Mucosa of descending colon (tissue), 3 donors: ENCODE results near the gene KAT14. TPM values are rescaled to one million over a fixed set of nuclear protein-coding genes. Genes with fewer than 3 reads are reported as not detected.
"Not testable (repeated sequence)": the region's sequence is repeated elsewhere in the genome, so short reads cannot be mapped to it uniquely, and the experiment has no call there.

ENCODE experiments used
- ATAC-seq: fragments of 200-7000 bp; cut with Tn5 transposase; one replicate; pipeline ENCODE4 v1.9.1; 2020; ENCODE audit warnings: mild to moderate bottlenecking, moderate library complexity
- DNase-seq, 3 donors: peaks; one replicate each; pipeline ENCODE4 v3.0.0-alpha.2; 2020
- H3K36me3 ChIP-seq: fragments of 200-600 bp; one replicate; pipeline ENCODE4 v1.8.0; 2021; ENCODE audit warnings: low read depth, mild to moderate bottlenecking
- H3K4me1 ChIP-seq: fragments of 200-600 bp; one replicate; pipeline ENCODE4 v1.8.0; 2021; ENCODE audit warnings: low read depth, mild to moderate bottlenecking
- H3K4me3 ChIP-seq: fragments of 200-600 bp; one replicate; pipeline ENCODE4 v1.8.0; 2021; ENCODE audit warnings: mild to moderate bottlenecking
- H3K9me3 ChIP-seq: fragments of 200-600 bp; one replicate; pipeline ENCODE4 v1.8.0; 2021; ENCODE audit warnings: mild to moderate bottlenecking
- CTCF ChIP-seq: fragments of 200-600 bp; IDR thresholded peaks from one replicate; pipeline ENCODE4 v1.8.0; 2022; ENCODE audit warnings: antibody characterized with exemption, mild to moderate bottlenecking
- intact Hi-C, 2 donors: fragments of 100-400 bp; cut with DNase I in 1 of 2; cut with micrococcal nuclease in 1 of 2; formaldehyde crosslinking; loops; one replicate each; pipeline versions ENCODE4 v1.11.0 to v1.11.1; 2022; cut with DNase I, micrococcal nuclease
- total RNA-seq, 3 donors: library from RNA; stranded (reverse); fragmentation: NEBNext Ultra II Directional in 2 of 3; extraction: Animal tissue kit (Norgen Biotek cat#: 25700) in 2 of 3; gene quantifications; one replicate each; pipeline versions ENCODE4 v1.2.1 to v1.2.4, GENCODE V29; 2021 to 2023
- donor health status: DM: no; HTN: no; CAD: no; lungs with moderate emphysema.
- donor health status: DM: no; HTN: no; CAD: no.
- donor health status: DM: no; HTN: yes; CAD: no.

The KAT14 gene
- total RNA-seq, 3 donors from 2014 or later, result 13.0 to 23.4 (median 16.6) TPM

GRCh38 chr20:18180815-18181214, 43.2 kb downstream of the KAT14 start:
- Histone ChIP-seq H3K4me3 (no peak overlapping the region), H3K4me1 (no peaks in the 10 kb centered on the region), H3K36me3 (no peaks in the 10 kb centered on the region), H3K9me3 (peaks cover 9% of the 10 kb centered on the region)
- DNase-seq, result no peak
- peak; percentile 79 for ATAC-seq
- intact Hi-C loops, result no loop called here
- TF ChIP-seq CTCF, result no peak

- no peak for TF ChIP-seq CTCF
- Histone ChIP-seq H3K9me3 (no peaks in the 10 kb centered on the region), H3K36me3 (peaks cover 4% of the 10 kb centered on the region), H3K4me3 (no peak overlapping the region), H3K4me1 (no peaks in the 10 kb centered on the region)
- ATAC-seq (no peak), DNase-seq (no peak)
- intact Hi-C loops, result no loop called here
Measured at GRCh38 chr20:18187020-18187419, 49.4 kb downstream of the KAT14 start.

- Histone ChIP-seq H3K9me3 (no peaks in the 10 kb centered on the region), H3K36me3 (peaks cover 4% of the 10 kb centered on the region), H3K4me1 (no peaks in the 10 kb centered on the region), H3K4me3 (no peak overlapping the region)
- intact Hi-C loops, result no loop called here
- DNase-seq (no peak), ATAC-seq (no peak)
- no peak for TF ChIP-seq CTCF
Measured at GRCh38 chr20:18188434-18188833, 50.8 kb downstream of the KAT14 start.

- H3K36me3 ChIP-seq, result peaks cover 4% of the 10 kb centered on the region
- no peak for ATAC-seq
- no peak for DNase-seq
- H3K9me3 ChIP-seq, result no peaks in the 10 kb centered on the region
- H3K4me1 ChIP-seq, result no peaks in the 10 kb centered on the region
- H3K4me3 ChIP-seq, result no peak overlapping the region
- no peak for TF ChIP-seq CTCF
- intact Hi-C loops, result no loop called here
Measured at GRCh38 chr20:18190338-18191233, 52.9 kb downstream of the KAT14 start.

GRCh38 chr20:18191306-18191705, 53.6 kb downstream of the KAT14 start:
- DNase-seq (no peak), ATAC-seq (peak; percentile 24)
- H3K4me3 ChIP-seq, result no peak overlapping the region
- peaks cover 4% of the 10 kb centered on the region for H3K36me3 ChIP-seq
- no peak for TF ChIP-seq CTCF
- H3K4me1 ChIP-seq, result no peaks in the 10 kb centered on the region
- intact Hi-C loops, result no loop called here
- H3K9me3 ChIP-seq, result no peaks in the 10 kb centered on the region

GRCh38 chr20:18194461-18194860, 56.8 kb downstream of the KAT14 start:
- H3K9me3 ChIP-seq, DNase-seq, H3K4me3 ChIP-seq, intact Hi-C loops, H3K4me1 ChIP-seq, ATAC-seq, H3K36me3 ChIP-seq: not testable (repeated sequence)
